ENCODE results near the gene PCSK2. TPM values are rescaled to one million over a fixed set of nuclear protein-coding genes. Genes with fewer than 3 reads are reported as not detected.

Gene PCSK2
- total and polyA plus RNA-seq, 2 donors (not counting 3 experiments of a cell fraction or from before 2014, with no cell fraction given) = not detected

DNA sequence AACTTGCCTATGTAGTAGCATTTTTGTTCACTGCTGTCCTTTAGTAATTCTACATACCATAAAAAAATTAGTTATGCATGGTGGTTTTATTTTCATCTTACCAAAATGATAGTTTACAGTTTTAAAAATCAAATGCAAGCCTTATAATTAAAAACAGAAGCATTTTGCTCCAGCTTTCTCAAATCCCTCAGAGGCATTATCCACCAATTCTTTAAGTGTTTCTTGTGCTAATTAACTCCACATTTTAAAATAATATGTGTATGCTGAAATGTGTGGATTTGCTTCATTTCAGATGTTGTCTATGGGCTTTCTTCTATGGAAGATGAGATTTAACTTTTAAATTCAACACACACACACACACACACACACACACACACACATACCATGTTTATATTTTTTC is 49.3 kb downstream of the PCSK2 start:
- H4K20me1 ChIP-seq (replicated peaks; ENCODE audit: control insufficient read depth, extremely low read depth, insufficient read depth, low read length) = no peaks in the 10 kb centered on the region
- no peak overlapping the region for H3K4me3 ChIP-seq (replicated peaks in 1 of 3; ENCODE audit: insufficient read depth in 1 of 3, low read depth in 1 of 3, low read length in 3 of 3)
- DNase-seq (ENCODE audit: low read depth, low spot score) = no peak
- H3K27me3 ChIP-seq (ENCODE audit: control insufficient read depth in 2 of 2, insufficient read depth in 2 of 2, low read length in 2 of 2) = no peaks in the 10 kb centered on the region
- POLR2A ChIA-PET = no interaction called here
- no peak overlapping the region for H3K4me2 ChIP-seq (ENCODE audit: insufficient read depth, low read length)
- TF ChIP-seq MYC (IDR thresholded peaks at IDR 0.05; ENCODE audit: low read depth, low read length) (no peak), POLR2AphosphoS5 (IDR thresholded peaks at IDR 0.05; ENCODE audit: insufficient read depth, low read depth, low read length) (no peak), JUN (IDR thresholded peaks at IDR 0.05; ENCODE audit: borderline replicate concordance, insufficient read depth, insufficient read length, low read depth) (no peak), FOS (IDR thresholded peaks at IDR 0.05; ENCODE audit: borderline replicate concordance, insufficient read depth, low read length) (no peak), EZH2 (IDR thresholded peaks at IDR 0.05; ENCODE audit: borderline replicate concordance, low read depth, low read length, severe bottlenecking) (no peak), POLR2A (IDR thresholded peaks at IDR 0.05; ENCODE audit: low read depth, low read length) (no peak), GATA2 (IDR thresholded peaks at IDR 0.05; ENCODE audit: insufficient read depth, insufficient read length, low read depth, low read length) (no peak)
- TF ChIP-seq, protein P1, sequence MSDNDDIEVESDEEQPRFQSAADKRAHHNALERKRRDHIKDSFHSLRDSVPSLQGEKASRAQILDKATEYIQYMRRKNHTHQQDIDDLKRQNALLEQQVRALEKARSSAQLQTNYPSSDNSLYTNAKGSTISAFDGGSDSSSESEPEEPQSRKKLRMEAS (IDR thresholded peaks at IDR 0.05; ENCODE audit: insufficient read depth, insufficient read length) = no peak
- TF ChIP-seq, protein P2, sequence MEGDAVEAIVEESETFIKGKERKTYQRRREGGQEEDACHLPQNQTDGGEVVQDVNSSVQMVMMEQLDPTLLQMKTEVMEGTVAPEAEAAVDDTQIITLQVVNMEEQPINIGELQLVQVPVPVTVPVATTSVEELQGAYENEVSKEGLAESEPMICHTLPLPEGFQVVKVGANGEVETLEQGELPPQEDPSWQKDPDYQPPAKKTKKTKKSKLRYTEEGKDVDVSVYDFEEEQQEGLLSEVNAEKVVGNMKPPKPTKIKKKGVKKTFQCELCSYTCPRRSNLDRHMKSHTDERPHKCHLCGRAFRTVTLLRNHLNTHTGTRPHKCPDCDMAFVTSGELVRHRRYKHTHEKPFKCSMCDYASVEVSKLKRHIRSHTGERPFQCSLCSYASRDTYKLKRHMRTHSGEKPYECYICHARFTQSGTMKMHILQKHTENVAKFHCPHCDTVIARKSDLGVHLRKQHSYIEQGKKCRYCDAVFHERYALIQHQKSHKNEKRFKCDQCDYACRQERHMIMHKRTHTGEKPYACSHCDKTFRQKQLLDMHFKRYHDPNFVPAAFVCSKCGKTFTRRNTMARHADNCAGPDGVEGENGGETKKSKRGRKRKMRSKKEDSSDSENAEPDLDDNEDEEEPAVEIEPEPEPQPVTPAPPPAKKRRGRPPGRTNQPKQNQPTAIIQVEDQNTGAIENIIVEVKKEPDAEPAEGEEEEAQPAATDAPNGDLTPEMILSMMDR (IDR thresholded peaks at IDR 0.05; ENCODE audit: extremely low read depth in 1 of 2, insufficient read depth in 1 of 2, low read depth in 1 of 2, low read length in 2 of 2) = no peak
- dilution Hi-C loops (cut with MboI; ENCODE audit: extremely low pct_ligation_motif_present, low sequenced_read_pairs) (no loop called here), intact Hi-C loops (cut with micrococcal nuclease) (no loop called here)
- no peaks in the 10 kb centered on the region for H3K79me2 ChIP-seq (ENCODE audit: control insufficient read depth, insufficient read depth, low read length)
- no peaks in the 10 kb centered on the region for H3K9me3 ChIP-seq (replicated peaks; ENCODE audit: control insufficient read depth, insufficient read depth, low read length)
- no peak for FAIRE-seq
- no peak overlapping the region for H3K9ac ChIP-seq (replicated peaks; ENCODE audit: extremely low read depth, insufficient read depth, low read length)
- H3K36me3 ChIP-seq (ENCODE audit: control insufficient read depth in 2 of 2, extremely low read depth in 1 of 2, insufficient read depth in 2 of 2, low read length in 2 of 2) = no peaks in the 10 kb centered on the region
- BruUV-seq (replicated peaks) = no TSS peak
- no peak overlapping the region for H2AFZ ChIP-seq (ENCODE audit: low read depth, low read length)
- H3K4me1 ChIP-seq (ENCODE audit: control insufficient read depth, extremely low read depth, insufficient read depth, low read length) = no peaks in the 10 kb centered on the region
- no peaks in the 10 kb centered on the region for H3K9me1 ChIP-seq (replicated peaks; ENCODE audit: control insufficient read depth, extremely low read depth, insufficient read depth, low read length)
- CTCF ChIA-PET = no interaction called here
- no peak overlapping the region for H3K27ac ChIP-seq (ENCODE audit: insufficient read depth, low read depth, low read length)

Measured in endothelial cell of umbilical vein (primary cell).